Astrocyte (in vitro differentiated cells and primary cell): ENCODE data around the gene XPNPEP3.

Experiments used
- CTCF ChIP-seq: IDR thresholded peaks from 2 replicates; pipeline ENCODE4 v1.5.1; 2011; ENCODE audit warnings: low read depth, mild to moderate bottlenecking, inconsistent platforms, low read length, moderate library complexity; ENCODE audit not compliant: insufficient read depth
- EZH2 ChIP-seq: IDR thresholded peaks from 2 replicates; pipeline ENCODE4 v1.6.1; 2012; ENCODE audit warnings: mild to moderate bottlenecking, low read length, inconsistent platforms; ENCODE audit not compliant: insufficient read depth

GRCh38 chr22:40951795-40952605 is 95.1 kb downstream of the XPNPEP3 start:
- TF ChIP-seq CTCF (no peak), EZH2 (no peak)
